Ovary (tissue), 9 donors: ENCODE results near the gene TTC39A. TPM values are rescaled to one million over a fixed set of nuclear protein-coding genes. Genes with fewer than 3 reads are reported as not detected.

Source experiments
- DNase-seq, 5 donors: peaks; one replicate each; pipeline ENCODE4 v3.0.0-alpha.2; 2019 to 2020
- H3K27ac ChIP-seq, 2 donors: fragments of 200-600 bp; one replicate each; pipeline versions ENCODE4 v1.5.1 to v1.8.0; 2019 to 2022
- H3K27me3 ChIP-seq: fragments of 200-600 bp; one replicate; pipeline ENCODE4 v1.8.0; 2022
- H3K36me3 ChIP-seq: fragments of 200-600 bp; sonication (generic); one replicate; pipeline ENCODE4 v1.5.1; 2019
- H3K4me1 ChIP-seq: one replicate; pipeline ENCODE4 v1.8.1; 2013; ENCODE audit warnings: mild to moderate bottlenecking, moderate library complexity; ENCODE audit not compliant: insufficient read depth
- H3K4me3 ChIP-seq: fragments of 200-600 bp; sonication (generic); one replicate; pipeline ENCODE4 v1.5.1; 2017
- H3K9me3 ChIP-seq, 2 donors: fragments of 200-600 bp in 1 of 2; sonication (generic) in 1 of 2; one replicate each; pipeline versions ENCODE4 v1.5.1 to v1.8.1; 2013 to 2019; ENCODE audit warnings: mild to moderate bottlenecking in 1 of 2, moderate library complexity in 1 of 2
- EP300 ChIP-seq: sonication (generic); formaldehyde crosslinking; IDR thresholded peaks from one replicate; pipeline ENCODE4 v1.6.1; 2017; ENCODE audit warnings: antibody characterized with exemption
- POLR2A ChIP-seq: fragments of 450-650 bp; IDR thresholded peaks from one replicate; pipeline ENCODE4 v1.6.1; 2017; ENCODE audit warnings: antibody characterized with exemption, mild to moderate bottlenecking, moderate library complexity
- WGBS, 3 donors: extraction: QIAGEN DNeasy Blood & Tissue Kit in 1 of 3; methylation state at CpG; one replicate each; pipeline versions ENCODE4 v1.1.5 to v1.1.7; 2013 to 2017; 5-methylcytosine and 5-hydroxymethylcytosine counted together
- intact Hi-C, 4 donors: fragments of 100-400 bp; cut with DNase I; formaldehyde crosslinking; loops; one replicate each; pipeline versions ENCODE4 v1.11.0 to v1.15.1; 2022 to 2023
- polyA plus RNA-seq, 2 donors: library from polyadenylated mRNA; stranded (reverse); fragments of 200-250 nt in 1 of 2; fragments of 350-450 nt in 1 of 2; fragmentation: Illumina TruSeq in 1 of 2; extraction: RNeasy Lipid Tissue Mini Kit (QIAGEN cat#74804) in 1 of 2; gene quantifications; one replicate each; pipeline ENCODE4 v1.2.3, GENCODE V29; 2013 to 2014
- total RNA-seq, 7 donors: library from RNA; depleted of rRNA in 2 of 7; stranded (reverse); fragments of >200 nt in 2 of 7; fragmentation: NEBNext Ultra II Directional in 3 of 7; extraction: Animal tissue kit (Norgen Biotek cat#: 25700) in 3 of 7; gene quantifications; one replicate each; pipeline versions ENCODE4 v1.1.0 to v1.2.4, GENCODE V29; 2016 to 2023
- TF ChIP-seq, protein P1 (sequence below), 3 donors: fragments of 450-650 bp in 2 of 3; fragments of 200-600 bp in 1 of 3; IDR thresholded peaks; one replicate each; pipeline versions ENCODE4 v1.5.1 to v1.8.0; 2016 to 2022; ENCODE audit warnings: antibody characterized with exemption in 3 of 3, mild to moderate bottlenecking in 1 of 3
- donor health status: DM: no; HTN: no; CAD: no; lungs with moderate emphysema.
- donor health status: DM: no; HTN: no; CAD: no.
- donor health status: Bipolar disorder and iron deficiency.
- donor health status: DM: yes; HTN: yes; CAD: no.
- donor health status: DM: no; HTN: no; CAD: no.
- donor health status: DM: yes; HTN: yes; CAD: no.

The TTC39A gene
- total and polyA plus RNA-seq, 9 donors = 0.28 to 10.7 (median 0.62) TPM

DNA sequence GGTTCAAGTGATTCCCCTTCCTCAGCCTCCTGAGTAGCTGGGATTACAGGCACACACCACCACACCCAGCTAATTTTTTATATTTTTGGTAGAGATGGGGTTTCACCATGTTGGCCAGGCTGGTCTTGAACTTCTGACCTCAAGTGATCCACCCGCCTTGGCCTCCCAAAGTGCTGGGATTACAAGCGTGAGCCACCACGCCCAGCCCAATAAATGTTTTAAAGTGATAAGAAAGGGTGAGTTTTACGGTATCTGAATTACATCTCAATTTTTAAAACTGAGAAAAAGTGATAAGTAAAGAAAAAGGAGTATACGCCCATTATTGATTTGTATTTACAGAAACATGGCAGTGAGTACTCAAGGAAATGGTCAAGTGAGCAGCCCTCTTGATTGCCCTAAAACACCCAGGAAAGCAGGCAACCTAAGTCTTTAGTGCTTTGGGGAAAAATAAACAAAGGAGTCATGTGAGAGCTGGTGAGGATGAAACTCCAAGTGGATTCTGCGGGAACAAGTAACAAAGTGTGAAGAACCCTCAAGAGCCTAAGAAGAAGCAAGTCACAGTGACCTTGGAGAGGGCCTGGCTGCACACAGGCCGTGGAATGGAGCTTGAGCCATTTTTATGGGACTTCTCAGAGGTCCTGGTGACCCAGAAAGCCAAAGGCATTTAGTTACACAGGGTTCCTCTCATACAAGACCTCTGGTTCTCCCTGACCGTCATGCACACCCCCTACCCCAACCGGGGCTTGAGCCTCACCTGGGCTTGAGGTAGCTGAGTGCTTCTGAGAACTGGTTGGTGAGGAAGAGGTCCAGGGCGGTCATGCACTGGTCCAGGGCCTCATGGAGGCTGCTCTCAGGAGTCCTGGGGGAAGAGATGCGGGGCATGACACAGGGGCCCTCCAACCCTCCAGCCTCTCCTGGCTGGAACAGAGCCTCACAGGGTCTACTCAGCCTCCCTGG is 9.1 kb downstream of the TTC39A start:
- DNase-seq = no peak
- Histone ChIP-seq H3K27me3 (no peaks in the 10 kb centered on the region), H3K4me1 (no peaks in the 10 kb centered on the region), H3K9me3 (no peaks in the 10 kb centered on the region), H3K36me3 (no peaks in the 10 kb centered on the region), H3K27ac (no peak overlapping the region), H3K4me3 (no peak overlapping the region)
- intact Hi-C loops = no loop called here
- 92 to 93% (median 92%) methylated on average over 11 of the region's 11 CpGs for WGBS, 3 donors
- TF ChIP-seq EP300 (no peak), POLR2A (no peak)
- TF ChIP-seq, protein P1, sequence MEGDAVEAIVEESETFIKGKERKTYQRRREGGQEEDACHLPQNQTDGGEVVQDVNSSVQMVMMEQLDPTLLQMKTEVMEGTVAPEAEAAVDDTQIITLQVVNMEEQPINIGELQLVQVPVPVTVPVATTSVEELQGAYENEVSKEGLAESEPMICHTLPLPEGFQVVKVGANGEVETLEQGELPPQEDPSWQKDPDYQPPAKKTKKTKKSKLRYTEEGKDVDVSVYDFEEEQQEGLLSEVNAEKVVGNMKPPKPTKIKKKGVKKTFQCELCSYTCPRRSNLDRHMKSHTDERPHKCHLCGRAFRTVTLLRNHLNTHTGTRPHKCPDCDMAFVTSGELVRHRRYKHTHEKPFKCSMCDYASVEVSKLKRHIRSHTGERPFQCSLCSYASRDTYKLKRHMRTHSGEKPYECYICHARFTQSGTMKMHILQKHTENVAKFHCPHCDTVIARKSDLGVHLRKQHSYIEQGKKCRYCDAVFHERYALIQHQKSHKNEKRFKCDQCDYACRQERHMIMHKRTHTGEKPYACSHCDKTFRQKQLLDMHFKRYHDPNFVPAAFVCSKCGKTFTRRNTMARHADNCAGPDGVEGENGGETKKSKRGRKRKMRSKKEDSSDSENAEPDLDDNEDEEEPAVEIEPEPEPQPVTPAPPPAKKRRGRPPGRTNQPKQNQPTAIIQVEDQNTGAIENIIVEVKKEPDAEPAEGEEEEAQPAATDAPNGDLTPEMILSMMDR (IDR thresholded peaks at IDR 0.05) = no peak

DNA sequence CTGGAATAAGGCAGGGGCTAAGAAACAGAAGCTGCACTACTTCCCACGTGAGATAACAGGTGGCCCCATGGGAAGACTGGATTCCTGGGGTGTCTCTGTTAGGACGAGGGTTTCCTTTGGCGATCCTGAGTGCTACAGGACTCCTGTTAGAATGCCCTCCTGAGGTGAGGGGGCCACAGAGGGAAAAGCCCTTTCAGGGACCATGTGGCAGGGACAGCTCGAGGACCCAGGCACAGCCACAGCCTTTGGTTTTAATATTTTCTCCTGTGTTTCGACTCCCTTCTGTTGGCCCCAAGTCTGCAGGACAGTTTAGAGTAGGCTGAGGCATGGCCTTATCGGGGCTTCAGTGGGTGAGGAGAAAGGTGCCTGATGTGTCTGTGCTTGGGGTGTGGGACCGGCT is 12.6 kb downstream of the TTC39A start:
- Histone ChIP-seq H3K9me3 (no peaks in the 10 kb centered on the region), H3K27ac (no peak overlapping the region), H3K4me3 (no peak overlapping the region), H3K4me1 (no peaks in the 10 kb centered on the region), H3K27me3 (no peaks in the 10 kb centered on the region), H3K36me3 (no peaks in the 10 kb centered on the region)
- no peak for DNase-seq
- WGBS, 3 donors = 87 to 93% (median 91%) methylated on average over 7 of the region's 7 CpGs
- intact Hi-C loops = no loop called here
- TF ChIP-seq, protein P1 (IDR thresholded peaks at IDR 0.05) = no peak
- no peak for TF ChIP-seq EP300
- TF ChIP-seq POLR2A = no peak

DNA sequence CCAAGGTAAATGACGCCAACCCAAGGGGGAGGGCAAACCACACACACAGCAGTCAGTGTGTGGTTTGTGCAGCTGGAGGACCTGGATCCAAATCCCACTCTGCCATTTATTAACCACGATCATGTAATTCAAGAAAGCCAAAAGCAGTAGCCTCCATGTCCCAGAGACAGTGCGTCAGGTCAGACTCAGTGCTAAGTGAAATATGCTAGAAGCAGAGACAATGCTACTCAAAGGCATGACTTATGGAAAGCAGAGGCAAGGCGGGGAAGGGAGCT is 13.6 kb downstream of the TTC39A start:
- no peak for DNase-seq
- intact Hi-C loops = no loop called here
- H3K27ac ChIP-seq = no peak overlapping the region

DNA sequence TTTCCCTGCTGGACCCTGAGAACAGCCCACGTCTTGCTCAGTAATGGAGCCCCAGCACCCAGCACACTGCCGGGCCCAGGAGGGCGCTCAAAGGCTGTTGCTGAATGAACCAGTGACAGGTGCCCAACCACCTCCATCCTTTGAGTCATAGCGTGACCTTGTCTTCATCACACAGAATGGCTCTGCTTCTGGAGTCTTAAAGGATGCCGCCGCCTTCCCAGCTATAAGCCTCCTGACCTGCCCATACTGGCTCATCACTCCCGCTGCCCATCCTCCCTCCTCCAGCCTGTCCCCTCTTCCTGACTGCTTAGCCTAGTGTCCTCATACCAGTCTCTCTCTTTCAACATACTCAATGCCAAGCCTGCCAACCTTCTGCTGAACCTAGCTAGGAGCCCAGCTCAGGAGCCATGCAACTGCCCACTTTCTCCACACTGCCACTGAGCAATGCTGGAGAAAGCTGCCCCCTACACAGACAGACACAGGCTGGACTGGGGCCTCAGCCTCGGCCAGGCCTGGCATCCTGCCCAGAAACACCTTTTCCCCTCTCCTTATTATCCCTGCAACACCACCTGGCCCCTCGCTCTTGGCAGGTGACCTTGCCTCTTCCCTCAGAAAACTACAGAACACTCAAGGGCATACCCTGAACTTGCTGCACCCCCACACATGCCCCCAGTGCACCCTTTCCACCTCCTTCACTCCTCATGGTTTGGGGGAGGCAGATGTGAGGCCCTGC is 14.1 kb downstream of the TTC39A start:
- TF ChIP-seq POLR2A = no peak
- no peak for TF ChIP-seq EP300
- TF ChIP-seq, protein P1 (IDR thresholded peaks at IDR 0.05) = no peak
- intact Hi-C loops = no loop called here
- Histone ChIP-seq H3K36me3 (no peaks in the 10 kb centered on the region), H3K27ac (no peak overlapping the region), H3K4me1 (no peaks in the 10 kb centered on the region), H3K4me3 (no peak overlapping the region), H3K27me3 (no peaks in the 10 kb centered on the region), H3K9me3 (no peaks in the 10 kb centered on the region)
- DNase-seq = no peak
- WGBS, 3 donors = 82 to 89% (median 85%) methylated on average over 9 of the region's 9 CpGs

More for the DNA sequence above, 13.6 kb downstream of the TTC39A start:
- Histone ChIP-seq H3K9me3 (no peaks in the 10 kb centered on the region), H3K27me3 (no peaks in the 10 kb centered on the region), H3K36me3 (no peaks in the 10 kb centered on the region), H3K4me1 (no peaks in the 10 kb centered on the region), H3K4me3 (no peak overlapping the region)
- 78 to 84% (median 82%) methylated on average over 4 of the region's 4 CpGs for WGBS, 3 donors
- TF ChIP-seq, protein P1 (IDR thresholded peaks at IDR 0.05) = no peak
- TF ChIP-seq EP300 (no peak), POLR2A (no peak)
